Measurements from ENCODE around the gene RAB11B.

DNA sequence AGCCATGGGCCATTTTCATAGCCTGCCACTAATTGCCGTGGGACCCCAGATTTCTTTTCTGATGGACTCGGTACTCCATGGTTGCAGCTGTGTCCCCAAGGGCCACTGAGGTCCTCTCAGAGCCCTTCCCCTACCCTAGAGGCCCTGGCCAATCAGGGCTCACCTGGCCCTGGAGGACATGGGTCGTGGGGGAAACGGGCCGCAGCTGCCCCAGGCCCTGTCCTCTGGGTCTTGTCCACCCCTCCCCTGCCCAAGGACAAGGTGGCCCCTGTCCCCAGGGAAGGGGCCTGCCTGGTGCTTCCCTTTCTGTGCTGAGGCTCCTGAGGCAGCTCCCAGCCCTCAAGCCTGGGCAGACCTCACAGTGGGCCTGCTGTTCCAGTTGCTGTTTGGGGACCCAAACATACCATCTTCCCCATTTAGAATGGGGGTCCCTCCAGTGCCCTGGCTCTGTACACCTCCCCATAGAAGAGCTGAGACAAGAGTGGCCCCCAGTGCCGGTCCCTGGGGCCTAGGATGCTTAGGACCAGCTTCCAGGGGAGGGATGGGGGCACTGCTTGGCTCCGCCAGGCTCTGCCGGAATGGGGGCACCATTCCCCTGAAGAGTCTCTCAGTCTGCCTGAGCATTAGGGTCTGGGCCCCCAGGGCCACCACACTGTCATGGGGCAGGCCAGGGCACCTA, 3.2 kb downstream of the RAB11B start:
- TF ChIP-seq EZH2 (IDR thresholded peaks at IDR 0.05; ENCODE audit: insufficient read depth, poor library complexity, severe bottlenecking) = no peak
- no peak for TF ChIP-seq EZH2phosphoT487 (IDR thresholded peaks at IDR 0.05; ENCODE audit: insufficient read depth, low read depth)

Data from GM23248 (cell line).